GM19438 (cell line): ENCODE results near the gene ISCU.
"Not testable (repeated sequence)": the region's sequence is repeated elsewhere in the genome, so short reads cannot be mapped to it uniquely, and the experiment has no call there.

Experiments
- ATAC-seq: cut with Tn5 transposase; IDR thresholded peaks from one replicate; pipeline ENCODE4 v1.9.1; 2021; ENCODE audit warnings: low read depth; ENCODE audit not compliant: unreplicated experiment

The ISCU gene

DNA sequence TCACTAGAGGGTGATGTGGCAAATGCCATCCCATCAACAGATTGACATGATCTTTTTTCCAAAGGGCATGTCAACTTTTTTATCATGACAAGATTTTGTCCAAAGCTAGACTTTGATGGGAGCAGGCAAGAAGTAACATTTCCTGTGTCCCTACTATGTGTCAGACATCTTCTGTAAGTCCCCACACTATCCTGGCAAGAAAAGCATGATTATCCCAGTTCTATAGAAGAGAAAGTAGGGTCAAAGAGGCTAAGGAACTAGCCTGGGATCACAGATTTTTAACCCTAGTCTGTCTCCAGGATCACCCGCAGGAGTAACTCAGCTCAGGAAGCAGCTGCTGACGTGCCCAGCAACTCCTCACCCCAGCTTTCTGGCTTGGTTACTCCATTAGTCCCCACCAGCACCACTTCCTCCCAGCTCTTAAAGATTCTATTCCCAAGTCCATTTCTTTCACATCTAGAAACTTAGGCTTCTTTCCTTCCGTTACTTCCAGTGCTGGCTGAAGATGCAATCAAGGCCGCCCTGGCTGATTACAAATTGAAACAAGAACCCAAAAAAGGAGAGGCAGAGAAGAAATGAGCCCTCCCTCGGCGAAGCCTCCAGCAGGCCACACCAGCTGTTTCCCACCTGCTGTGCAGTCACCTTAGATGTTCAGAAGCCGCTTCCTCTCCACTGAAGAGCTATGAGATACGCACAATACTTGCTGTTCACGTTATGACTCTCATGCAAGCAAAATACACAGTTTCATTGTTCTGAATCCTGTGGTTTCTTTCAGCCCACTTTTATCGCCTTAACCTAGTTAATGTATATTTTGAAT, 6.2 kb downstream of the ISCU start:
- ATAC-seq = peak; percentile 65

DNA sequence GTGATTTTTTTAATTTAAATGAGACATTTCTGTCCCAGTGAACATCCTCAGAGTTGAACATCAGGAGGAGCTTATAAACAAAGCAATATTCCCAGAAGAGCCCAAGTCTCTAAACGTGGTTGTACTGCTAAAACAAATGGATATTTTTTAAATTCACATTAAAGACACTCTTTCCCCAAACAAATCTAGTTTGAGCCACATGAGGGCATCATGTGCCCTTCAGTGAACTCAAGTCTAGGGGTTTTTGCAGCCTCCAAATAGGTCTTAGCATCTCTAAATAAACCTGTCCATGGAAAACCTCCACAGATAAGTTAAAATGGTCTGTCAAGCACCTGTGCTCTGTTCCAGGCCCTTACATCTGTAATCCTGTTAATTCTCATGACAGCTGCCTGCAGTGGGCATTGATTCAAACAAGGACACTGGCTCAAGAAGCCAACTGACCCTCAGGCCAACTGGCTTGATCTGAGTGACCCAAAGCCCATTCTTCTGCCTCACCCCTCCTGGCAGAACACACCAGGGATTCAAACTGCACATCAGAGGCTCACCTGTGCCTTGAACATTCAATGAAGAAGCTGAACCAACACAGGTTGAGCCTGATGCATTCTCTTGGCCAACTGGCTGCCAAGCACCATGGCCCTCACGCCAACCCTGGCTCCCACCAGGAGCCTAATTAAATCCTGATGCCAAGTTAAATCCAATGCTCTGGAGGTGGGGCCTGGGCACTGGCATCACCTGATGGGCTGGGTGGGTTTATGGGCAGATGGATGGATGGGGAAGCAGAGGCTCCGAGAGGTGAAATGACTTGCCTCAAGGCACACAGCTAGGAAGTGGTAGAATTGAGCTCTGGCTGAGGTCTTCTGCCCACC, 8.6 kb downstream of the ISCU start:
- no peak for ATAC-seq

DNA sequence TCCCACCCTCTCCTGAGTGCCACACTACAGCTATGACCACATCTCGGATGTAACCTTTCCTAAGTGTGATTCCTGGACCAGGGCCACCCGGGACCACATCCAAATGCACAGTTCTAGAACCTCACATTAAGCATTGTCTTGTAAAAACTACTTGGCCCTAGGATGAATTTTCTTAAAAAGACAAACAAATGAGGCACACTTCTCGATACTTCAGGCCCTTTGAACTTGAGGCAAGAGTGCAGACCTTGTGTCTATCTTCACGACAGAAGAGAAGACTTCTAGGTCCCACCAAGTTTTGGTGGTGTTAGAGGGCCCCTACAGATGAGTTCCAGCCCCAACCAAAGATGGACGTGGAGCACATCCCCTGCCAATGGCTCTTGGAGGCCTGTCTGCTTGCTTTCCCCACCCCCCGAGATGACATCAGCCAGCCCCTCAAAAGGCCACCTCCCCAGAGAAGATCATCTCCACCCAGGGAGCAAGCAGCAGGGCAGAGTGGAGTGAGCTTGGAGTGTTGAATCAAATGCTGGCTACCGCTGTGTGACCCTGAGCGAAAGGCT, 9.3 kb downstream of the ISCU start:
- no peak for ATAC-seq

DNA sequence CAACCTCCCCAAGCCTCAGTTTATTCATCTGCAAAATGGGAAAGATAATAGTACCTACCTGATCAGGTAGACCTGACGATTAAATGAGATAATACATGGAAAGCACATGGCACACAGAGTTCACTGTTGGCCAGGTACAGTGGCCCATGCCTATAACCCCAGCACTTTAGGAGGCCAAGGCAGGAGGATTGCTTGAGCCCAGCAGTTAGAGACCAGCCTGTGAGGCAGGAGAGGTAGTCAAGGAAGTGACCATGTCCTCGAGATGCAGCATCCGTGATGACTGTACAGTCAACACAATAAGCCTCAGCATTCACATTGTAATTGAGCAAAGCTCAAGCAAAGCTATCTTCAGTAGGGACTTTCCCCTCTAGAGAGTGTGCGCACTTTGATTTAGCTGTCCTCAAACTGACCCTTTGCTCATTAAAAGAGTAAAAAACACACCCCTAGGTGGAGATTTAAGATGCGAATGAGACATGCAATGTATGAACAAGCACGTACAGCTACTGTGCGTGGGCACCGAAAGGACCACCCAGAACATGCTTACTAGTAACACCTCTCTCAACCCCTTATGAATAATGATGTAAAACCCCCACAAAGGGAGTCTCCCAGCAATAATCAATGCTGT, 9.9 kb downstream of the ISCU start:
- ATAC-seq = no peak

DNA sequence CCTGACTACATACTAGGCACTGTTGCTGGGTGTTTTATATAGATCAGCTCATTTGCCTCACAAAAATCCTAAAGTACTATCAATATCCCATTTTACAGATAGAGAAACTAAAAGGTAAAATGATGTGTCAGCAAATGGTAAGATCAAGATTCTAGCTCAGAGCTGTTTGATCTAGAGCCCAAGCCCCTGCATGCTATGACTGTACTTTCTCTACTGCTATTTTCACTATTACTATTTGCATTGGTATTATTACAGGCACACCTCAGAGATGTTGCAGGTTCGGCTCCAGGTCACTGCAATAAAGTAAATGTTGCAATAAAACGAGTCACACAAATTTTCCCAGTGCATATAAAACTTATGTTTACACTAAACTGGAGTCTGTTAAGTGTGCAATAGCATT, 10.9 kb downstream of the ISCU start:
- no peak for ATAC-seq

DNA sequence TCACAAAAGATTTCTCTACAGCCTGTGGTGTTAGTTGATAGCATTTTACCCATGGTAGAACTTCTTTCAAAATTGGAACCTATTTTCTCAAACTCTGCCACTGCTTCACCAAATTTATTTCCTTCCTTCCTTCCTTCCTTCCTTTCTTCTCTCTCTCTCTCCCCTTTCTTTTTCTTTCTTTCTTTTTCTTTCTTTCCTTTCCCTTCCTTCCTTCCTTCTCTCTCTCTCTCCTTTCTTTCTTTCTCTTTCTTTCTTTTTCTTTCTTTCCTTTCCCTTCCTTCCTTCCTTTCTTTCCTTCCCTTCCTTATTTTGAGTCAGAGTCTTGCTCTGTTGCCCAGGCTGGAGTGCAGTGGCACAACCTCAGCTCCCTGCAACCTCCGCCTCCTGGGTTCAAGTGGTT, 11.9 kb downstream of the ISCU start:
- ATAC-seq = not testable (repeated sequence)

DNA sequence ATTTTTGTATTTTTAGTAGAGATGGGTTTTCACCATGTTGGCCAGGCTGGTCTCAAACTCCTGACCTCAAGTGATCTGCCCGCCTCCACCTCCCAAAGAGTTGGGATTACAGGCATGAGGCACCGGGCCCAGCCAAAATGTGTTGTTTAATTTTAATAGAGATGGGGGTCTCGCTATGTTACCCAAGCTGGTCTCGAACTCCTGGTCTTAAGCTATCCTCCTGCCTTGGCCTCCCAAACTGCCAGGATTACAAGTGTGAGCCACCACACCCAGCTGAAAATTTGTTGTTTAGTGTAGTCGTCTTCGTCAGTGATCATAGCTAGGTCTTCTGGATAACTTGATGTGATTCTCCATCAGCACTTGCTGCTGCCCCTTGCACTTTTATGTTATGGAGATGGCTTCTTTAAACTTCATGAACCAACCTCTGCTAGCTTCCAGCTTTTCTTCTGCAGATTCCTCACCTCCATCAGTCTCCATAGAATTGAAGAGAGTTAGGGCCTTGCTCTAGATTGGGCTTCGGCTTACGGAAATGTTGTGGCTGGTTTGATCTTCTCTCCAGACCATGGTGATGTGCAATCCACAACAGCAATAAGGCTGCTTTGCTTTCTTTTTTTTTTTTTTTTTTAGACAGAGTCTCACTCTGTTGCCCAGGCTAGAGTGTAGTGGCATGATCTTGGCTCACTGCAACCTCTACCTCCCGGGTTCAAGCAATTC, 13.0 kb downstream of the ISCU start:
- no peak for ATAC-seq

DNA sequence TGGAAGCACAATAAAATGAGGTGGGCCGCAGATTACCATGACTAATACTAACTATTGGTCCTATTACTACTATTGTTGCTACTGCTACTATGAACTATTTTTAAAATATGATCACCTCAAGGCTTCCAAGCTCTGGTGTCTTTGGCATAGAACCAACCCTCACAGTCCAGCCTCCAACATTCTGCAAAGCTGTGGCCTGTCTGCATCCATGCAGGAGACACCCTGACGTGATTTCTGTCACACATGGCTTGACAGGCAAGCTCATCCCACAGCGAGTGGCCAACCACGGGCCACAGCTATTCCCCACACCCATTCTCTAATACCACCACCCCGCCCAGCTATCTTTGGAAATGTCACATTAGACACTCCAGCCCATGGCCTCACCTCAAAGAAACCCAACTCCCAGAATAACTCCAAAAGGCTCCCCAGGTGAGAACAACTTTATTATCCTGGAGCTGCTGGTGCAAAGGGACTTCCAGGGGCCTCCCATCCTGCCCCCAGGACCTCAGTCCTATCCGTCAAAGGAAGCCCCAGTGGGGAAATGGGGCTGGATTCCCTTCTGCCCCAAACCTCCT, 14.4 kb downstream of the ISCU start:
- no peak for ATAC-seq

DNA sequence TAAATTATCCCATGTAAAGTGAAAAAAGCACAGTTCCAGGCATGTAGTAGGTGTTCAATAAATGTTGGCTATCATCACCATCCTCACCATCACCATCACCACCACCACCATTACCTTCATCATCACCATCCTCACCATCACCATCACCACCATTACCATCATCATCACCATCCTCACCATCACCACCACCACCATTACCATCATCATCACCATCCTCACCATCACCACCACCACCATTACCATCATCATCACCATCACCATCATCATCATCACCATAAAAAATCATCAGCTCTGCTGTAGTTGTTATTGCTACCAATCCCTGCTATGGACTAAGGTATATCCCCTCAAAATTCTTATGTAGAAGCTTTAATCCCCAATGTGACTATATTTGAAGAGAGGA, 15.1 kb downstream of the ISCU start:
- no peak for ATAC-seq

DNA sequence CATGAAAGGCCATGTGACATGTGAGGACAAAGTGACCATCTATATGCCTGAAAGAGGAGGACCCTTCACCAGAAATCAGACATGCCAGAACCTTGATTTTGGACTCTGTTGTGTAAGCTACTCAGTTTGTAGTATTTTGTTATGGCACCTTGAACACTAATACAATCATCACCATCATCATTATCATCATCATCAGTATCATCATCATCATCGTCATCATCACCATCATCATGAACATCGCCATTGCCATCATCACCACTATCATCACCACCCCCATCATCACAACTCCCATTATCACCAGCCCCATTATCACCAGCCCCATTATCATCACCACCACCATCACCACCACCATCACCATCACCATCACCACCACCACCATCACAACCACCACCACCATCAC, 15.9 kb downstream of the ISCU start:
- ATAC-seq = no peak

DNA sequence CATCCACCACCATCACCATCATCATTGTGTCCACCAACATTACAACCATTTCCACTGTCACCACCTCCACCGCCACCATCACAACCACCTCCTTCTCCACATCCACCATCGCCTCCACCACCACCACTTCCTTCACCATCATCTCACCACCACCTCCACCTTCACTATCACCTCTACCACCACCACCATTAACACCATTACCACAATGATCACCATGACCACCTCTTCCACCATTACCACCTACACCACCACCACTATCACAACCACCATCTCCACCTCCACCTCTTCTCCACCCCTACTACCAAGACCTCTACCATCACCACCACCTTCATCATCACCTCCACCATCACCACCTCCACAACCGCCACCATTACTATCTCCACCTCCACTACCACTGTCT, 16.4 kb downstream of the ISCU start:
- ATAC-seq = no peak

DNA sequence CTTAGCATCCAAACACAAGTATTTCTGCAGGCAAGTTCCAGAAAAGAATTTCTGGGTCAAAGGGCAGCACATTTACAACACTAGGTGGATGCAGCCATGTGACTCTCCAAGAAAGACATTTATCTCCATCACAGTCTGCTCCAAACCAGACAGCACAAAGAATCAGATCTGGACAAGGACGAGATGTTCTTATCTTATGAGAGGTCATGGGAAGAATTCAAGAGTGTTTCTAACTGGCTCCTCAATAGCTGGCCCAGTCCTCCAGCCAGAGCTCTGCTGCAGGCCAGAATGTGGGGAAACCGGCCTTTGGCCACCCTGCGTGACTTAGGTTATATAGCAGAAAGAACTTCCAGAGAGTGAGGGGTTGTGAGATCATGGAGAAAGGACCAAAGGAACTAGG, 18.1 kb downstream of the ISCU start:
- ATAC-seq = no peak

DNA sequence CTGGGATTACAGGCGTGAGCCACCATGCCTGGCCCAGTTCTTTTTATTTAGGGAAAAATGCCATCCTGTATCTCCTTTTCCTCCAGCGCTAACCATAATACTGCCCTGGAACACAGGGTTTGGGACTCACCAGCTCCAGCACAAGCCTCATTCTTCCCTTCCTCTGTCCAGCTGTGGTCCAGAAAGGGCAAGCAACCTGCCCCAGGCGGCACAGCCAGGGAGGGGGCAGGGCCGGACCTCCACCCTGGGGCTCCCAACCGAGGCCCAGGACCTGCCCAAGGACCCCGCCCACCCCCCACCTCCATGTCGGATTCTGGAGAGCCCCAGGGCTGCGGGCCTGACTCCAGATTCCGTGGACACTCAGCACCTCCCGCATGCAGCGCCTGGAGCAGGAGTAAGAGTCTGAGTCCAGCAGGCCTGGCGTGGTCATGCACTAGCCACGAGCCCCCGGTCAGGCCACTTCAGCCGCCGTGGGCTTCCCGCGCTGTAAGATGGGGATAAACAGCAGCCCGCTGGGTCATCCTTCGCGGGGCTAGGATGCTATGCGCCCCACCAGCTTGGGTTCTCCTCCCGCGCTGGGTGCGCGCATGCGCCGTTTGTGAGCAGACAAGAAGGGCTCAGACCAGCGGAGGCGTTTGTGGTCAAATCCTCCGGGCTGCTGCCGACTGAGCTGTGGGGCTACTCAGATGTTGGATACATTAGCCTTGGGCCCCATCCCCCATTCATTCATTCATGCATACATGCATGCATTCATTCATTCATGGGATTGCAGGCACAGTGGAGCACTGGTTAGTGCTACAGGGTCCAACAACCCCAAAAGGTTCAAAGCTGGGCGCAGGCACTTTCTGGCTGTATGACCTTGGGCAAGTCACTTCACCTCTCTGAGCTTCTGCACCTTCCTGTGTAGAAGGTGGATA, 19.2 kb downstream of the ISCU start:
- ATAC-seq = no peak

DNA sequence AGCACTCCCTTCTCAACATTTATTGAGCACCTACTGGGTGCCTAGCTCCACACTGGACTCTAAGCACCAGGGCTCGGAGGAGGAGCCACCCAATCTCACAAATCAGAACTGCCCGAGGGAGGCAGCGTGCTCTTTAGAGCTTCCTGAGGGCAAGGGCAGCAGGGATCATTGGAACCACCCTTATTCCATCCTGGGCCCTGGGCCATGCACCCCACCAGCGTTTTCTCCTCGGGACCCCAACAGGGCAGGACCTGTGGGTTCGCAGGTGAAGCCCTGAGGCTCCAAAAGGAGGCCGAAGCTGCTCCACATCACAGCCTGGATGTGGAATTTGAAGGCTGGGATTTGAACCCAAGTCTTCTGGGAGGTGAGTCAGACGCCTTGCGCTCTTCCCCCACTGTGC, 20.1 kb downstream of the ISCU start:
- ATAC-seq = no peak

DNA sequence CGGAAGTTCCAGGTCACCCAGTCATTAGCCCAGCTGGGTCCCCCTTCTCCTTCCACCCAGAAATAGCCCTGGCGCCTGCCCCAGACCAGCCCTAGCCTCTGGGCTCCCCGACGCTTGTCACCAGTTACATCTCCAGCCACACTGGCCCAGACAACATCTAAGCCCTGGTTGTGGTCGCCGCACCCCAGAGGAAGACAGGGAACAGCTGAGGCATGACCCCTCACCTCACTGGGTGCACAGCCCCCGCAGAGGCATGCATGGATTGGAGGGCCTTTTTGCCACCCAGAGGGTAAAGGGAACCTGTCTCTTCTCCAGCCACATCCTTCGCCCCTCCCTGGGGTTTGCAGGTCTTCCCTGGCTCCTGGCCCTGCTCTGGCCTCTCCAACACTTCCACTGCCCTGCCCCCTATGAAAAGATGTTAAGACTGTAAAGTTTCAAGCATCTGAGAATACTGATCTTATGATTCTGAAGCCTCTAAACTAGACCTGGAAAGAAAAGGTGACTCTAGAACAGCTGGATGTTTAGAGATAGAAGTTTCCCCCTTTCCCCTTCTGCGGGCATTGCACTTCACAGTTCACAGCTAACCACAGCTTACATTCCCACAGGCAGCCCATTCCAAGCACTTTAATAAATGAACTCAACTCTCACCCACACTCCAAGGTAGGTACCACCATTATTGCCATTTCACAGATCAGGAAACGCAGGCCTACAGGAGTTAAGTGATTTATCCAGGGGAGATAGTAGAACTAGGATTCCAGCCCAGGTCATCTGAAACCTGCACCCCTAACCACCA, 20.8 kb downstream of the ISCU start:
- no peak for ATAC-seq

DNA sequence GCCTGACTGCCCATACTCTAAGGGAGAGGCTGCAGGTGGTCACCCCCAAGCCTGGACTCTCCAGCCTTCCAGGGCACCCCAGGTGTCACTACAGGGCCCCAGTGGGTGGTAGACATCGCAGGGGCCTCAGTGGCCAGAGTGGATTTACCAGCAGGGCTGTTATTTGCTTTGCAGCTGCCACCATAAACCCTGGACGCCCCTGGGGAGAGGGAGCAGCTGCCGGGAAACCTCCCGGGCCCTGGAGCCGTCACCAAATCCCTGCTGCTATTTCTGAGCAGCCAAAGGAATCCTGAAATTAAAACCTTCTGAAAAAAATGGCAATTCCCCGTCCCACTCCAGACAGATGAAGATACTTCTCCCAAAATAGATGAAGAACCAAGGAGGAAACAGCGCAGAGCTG, 21.6 kb downstream of the ISCU start:
- ATAC-seq = no peak

DNA sequence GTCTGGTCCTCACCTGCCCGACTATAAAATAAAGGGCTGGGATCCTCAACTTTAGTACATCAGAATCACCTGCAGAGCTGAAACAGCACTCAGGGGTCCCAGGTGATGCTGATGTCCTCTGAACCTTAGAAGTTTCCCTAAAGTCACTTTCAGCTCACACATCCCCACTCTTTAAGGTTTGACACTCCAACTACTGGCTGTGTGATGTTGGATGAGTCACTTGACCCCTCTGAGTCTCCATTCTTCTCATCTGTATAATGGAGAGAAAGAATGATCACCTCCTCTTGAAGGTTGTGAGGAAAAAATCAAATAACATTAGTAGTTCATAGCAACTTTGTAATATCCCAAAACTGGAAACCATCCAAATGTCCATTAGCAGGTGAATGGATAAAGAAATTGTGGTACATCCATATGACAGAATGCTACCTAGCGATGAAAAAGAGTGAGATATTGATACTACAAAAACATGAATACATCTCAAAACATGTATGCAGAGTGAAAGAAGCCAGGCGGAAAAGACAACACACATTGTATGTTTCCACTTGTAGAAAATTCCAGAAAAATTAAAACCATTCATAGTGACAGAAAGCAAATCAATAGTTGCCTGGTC, 22.2 kb downstream of the ISCU start:
- no peak for ATAC-seq

DNA sequence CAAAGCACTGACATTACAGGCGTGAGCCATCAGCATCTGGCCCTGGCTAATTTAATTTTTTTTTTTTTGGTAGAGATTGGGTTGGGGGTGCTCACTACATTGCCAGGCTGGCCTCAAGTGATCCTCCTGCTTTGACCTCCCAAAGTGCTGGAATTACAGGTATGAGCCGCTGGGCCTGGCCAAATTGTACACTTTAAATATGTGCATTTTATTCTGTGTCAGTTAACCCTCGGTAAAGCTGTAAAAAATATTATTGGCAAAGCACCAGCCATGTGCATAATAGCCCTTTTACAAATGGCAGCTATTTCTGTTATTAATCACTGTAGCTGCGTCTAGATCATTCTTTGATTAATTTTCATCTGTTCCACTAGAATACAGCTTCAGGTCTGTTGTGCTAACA, 23.5 kb downstream of the ISCU start:
- ATAC-seq = no peak
